Transverse colon (tissue), 4 donors: Measurements from ENCODE around the gene CIAPIN1. TPM values are rescaled to one million over a fixed set of nuclear protein-coding genes. Genes with fewer than 3 reads are reported as not detected.

Experiments used
- DNase-seq: peaks from one replicate; pipeline ENCODE4 v3.0.0-alpha.2; 2019
- H3K27ac ChIP-seq, 4 donors: fragments of 200-600 bp; sonication (generic); 2 replicates each; pipeline ENCODE4 v1.5.1; 2016 to 2018; ENCODE audit warnings: inconsistent platforms in 4 of 4
- H3K27me3 ChIP-seq: fragments of 200-600 bp; sonication (generic); 2 replicates; pipeline ENCODE4 v1.5.1; 2017; ENCODE audit warnings: inconsistent platforms
- H3K36me3 ChIP-seq, 4 donors: fragments of 200-600 bp; sonication (generic); 2 replicates each; pipeline ENCODE4 v1.5.1; 2017 to 2019; ENCODE audit warnings: inconsistent platforms in 4 of 4
- H3K4me1 ChIP-seq, 4 donors: fragments of 200-600 bp; sonication (generic); 2 replicates each; pipeline ENCODE4 v1.5.1; 2017 to 2020; ENCODE audit warnings: inconsistent platforms in 4 of 4
- H3K4me3 ChIP-seq, 4 donors: fragments of 200-600 bp; sonication (generic); 1 replicate in 1 of 4; 2 replicates in 3 of 4; pipeline versions ENCODE4 v1.5.1 to v1.6.1; 2017 to 2019; ENCODE audit warnings: inconsistent platforms in 4 of 4
- H3K9me3 ChIP-seq, 2 donors: fragments of 200-600 bp; sonication (generic); 2 replicates each; pipeline ENCODE4 v1.5.1; 2017 to 2019; ENCODE audit warnings: inconsistent platforms in 2 of 2
- CTCF ChIP-seq, 5 experiments: fragments of 200-600 bp in 3 of 5; fragments of 450-650 bp in 2 of 5; sonication (generic) in 3 of 5; IDR thresholded peaks; 1 replicate in 2 of 5; 2 replicates in 3 of 5; pipeline ENCODE4 v1.5.1; 2016 to 2017; ENCODE audit warnings: antibody characterized with exemption in 5 of 5, inconsistent platforms in 3 of 5, mild to moderate bottlenecking in 2 of 5, moderate library complexity in 1 of 5
- EP300 ChIP-seq: sonication (generic); formaldehyde crosslinking; IDR thresholded peaks from one replicate; pipeline ENCODE4 v1.6.1; 2017; ENCODE audit warnings: antibody characterized with exemption, low read depth
- POLR2A ChIP-seq: fragments of 450-650 bp; IDR thresholded peaks from one replicate; pipeline ENCODE4 v1.6.1; 2016; ENCODE audit warnings: antibody characterized with exemption, mild to moderate bottlenecking, moderate library complexity
- POLR2AphosphoS5 ChIP-seq, 3 donors: sonication (generic); formaldehyde crosslinking; IDR thresholded peaks; one replicate each; pipeline ENCODE4 v1.6.1; 2016; ENCODE audit warnings: antibody characterized with exemption in 3 of 3
- WGBS, 2 donors: methylation state at CpG; one replicate each; pipeline ENCODE4 v1.1.5; 2018; ENCODE audit warnings: low coverage in 1 of 2; 5-methylcytosine and 5-hydroxymethylcytosine counted together
- in situ Hi-C, 4 donors: fragments of 200-750 bp; cut with MboI; loops; one replicate each; pipeline versions ENCODE4 v1.15.0 to v1.15.1; 2017; ENCODE audit warnings: low sequenced_read_pairs in 3 of 4, low pct_ligation_motif_present in 1 of 4, low pct_unique_long_range_greater_than_20kb in 1 of 4
- intact Hi-C: fragments of 100-400 bp; cut with DNase I; formaldehyde crosslinking; loops from one replicate; pipeline ENCODE4 v1.15.1; 2023; ENCODE audit warnings: low total_unique reads
- total RNA-seq, 4 donors: library from RNA; depleted of rRNA; stranded (reverse); fragments of >200 nt; gene quantifications; one replicate each; pipeline ENCODE4 v1.1.0, GENCODE V29; 2016

The CIAPIN1 gene
- total RNA-seq, 4 donors from 2014 or later: 20.9 to 48.3 (median 40.5) TPM

- TF ChIP-seq EP300 (no peak), CTCF (IDR thresholded peaks at IDR 0.05) (peak; percentile 96 to 98 (median 97)), POLR2AphosphoS5 (IDR thresholded peaks at IDR 0.05) (peak; percentile 92 to 99 (median 98)), POLR2A (peak; percentile 93)
- Histone ChIP-seq H3K9me3 (no peaks in the 10 kb centered on the region), H3K36me3 (peaks cover 0 to 41% (median 17%) of the 10 kb centered on the region in 4 donors), H3K4me1 (peaks cover 11 to 19% (median 14%) of the 10 kb centered on the region in 4 donors), H3K4me3 (peak within 1 kb of the TSS; percentile 85 to 100 (median 93)), H3K27me3 (no peaks in the 10 kb centered on the region), H3K27ac (peak within 1 kb of the TSS; percentile 85 to 92 (median 88))
- in situ Hi-C loops (no loop called here), intact Hi-C loops (no loop called here)
- 0 to 2% methylated on average over 2 to 40 of the region's 47 CpGs for WGBS, 2 donors
- DNase-seq: peak; percentile 92
Measured at GRCh38 chr16:57462209-57462977, 15.2 kb upstream of the CIAPIN1 start, which contains the start of gene POLR2C. TSS of gene POLR2C (plus strand) at chr16:57462679. CDS start at chr16:57462725, 46 bp downstream.

- in situ Hi-C loops (no loop called here), intact Hi-C loops (no loop called here)
- TF ChIP-seq EP300: no peak
- no peak for TF ChIP-seq POLR2AphosphoS5 (IDR thresholded peaks at IDR 0.05)
- TF ChIP-seq CTCF (IDR thresholded peaks at IDR 0.05): no peak
- no peak for TF ChIP-seq POLR2A
- Histone ChIP-seq H3K4me3 (no peak overlapping the region), H3K4me1 (peaks cover 3 to 17% (median 12%) of the 10 kb centered on the region in 4 donors), H3K27me3 (no peaks in the 10 kb centered on the region), H3K27ac (no peak overlapping the region), H3K9me3 (no peaks in the 10 kb centered on the region), H3K36me3 (peaks cover 0 to 52% (median 20%) of the 10 kb centered on the region in 4 donors)
- WGBS, 2 donors: 94 to 100% methylated on average over 2 to 10 of the region's 10 CpGs
- no peak for DNase-seq
Measured at GRCh38 chr16:57452021-57452420, 4.8 kb upstream of the CIAPIN1 start.

GRCh38 chr16:57446531-57447185 lies 527 bp downstream of the CIAPIN1 start:
- Histone ChIP-seq H3K4me3 (peak overlapping the region; percentile 67 to 80 (median 70)), H3K9me3 (no peaks in the 10 kb centered on the region), H3K27me3 (no peaks in the 10 kb centered on the region), H3K27ac (peak overlapping the region; percentile 84 to 97 (median 88)), H3K36me3 (peaks cover 0 to 9% (median 4%) of the 10 kb centered on the region in 4 donors), H3K4me1 (peaks cover 3 to 25% (median 23%) of the 10 kb centered on the region in 4 donors)
- TF ChIP-seq CTCF (IDR thresholded peaks at IDR 0.05): no peak
- no peak for TF ChIP-seq POLR2A
- no peak for TF ChIP-seq EP300
- 0 to 2% methylated on average over 1 to 28 of the region's 28 CpGs for whole genome bisulfite sequencing, 2 donors
- intact Hi-C loops: no loop called here
- in situ Hi-C loops: no loop called here
- peak; percentile 31 for DNase-seq

GRCh38 chr16:57445510-57445909 lies 1.7 kb downstream of the CIAPIN1 start:
- WGBS, 2 donors: 86 to 90% methylated on average over 2 of the region's 2 CpGs
- Histone ChIP-seq H3K4me3 (no peak overlapping the region), H3K27ac (no peak overlapping the region), H3K4me1 (peaks cover 3 to 25% (median 23%) of the 10 kb centered on the region in 4 donors), H3K36me3 (peaks cover 0 to 6% (median 0%) of the 10 kb centered on the region in 4 donors), H3K27me3 (no peaks in the 10 kb centered on the region), H3K9me3 (no peaks in the 10 kb centered on the region)
- in situ Hi-C loops: no loop called here
- TF ChIP-seq POLR2AphosphoS5 (IDR thresholded peaks at IDR 0.05) (no peak), POLR2A (no peak), CTCF (IDR thresholded peaks at IDR 0.05) (no peak), EP300 (no peak)
- intact Hi-C loops: no loop called here
- DNase-seq: no peak
